Effector CD8-positive, alpha-beta T cell (primary cell): ENCODE results near the gene ZNF106.

Experiments
- DNase-seq: peaks from one replicate; lab custom pipeline; 2025; lab: John Stamatoyannopoulos, UW

ZNF106 gene

DNA sequence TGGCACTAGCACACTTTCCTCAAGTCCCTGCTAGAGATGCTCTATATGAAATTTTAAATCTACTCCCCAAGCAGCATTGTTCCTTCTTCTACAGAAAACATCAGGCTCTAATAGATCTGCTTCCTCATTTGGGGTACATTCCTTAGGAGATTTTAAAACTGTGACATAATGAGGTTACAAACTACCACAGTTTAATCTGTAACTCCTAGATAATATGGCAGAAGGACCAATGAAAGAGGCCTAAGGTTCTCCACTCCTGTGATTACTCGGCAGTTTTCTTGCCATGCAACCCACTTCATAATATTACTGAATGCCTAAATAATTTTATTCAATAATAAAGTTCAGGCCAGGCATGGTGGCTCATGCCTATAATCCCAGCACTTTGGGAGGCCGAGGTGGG, 16.1 kb downstream of the ZNF106 start:
- DNase-seq: no peak

- DNase-seq: no peak
Observed at GRCh38 chr15:42471002-42471401, 19.9 kb downstream of the ZNF106 start.

DNA sequence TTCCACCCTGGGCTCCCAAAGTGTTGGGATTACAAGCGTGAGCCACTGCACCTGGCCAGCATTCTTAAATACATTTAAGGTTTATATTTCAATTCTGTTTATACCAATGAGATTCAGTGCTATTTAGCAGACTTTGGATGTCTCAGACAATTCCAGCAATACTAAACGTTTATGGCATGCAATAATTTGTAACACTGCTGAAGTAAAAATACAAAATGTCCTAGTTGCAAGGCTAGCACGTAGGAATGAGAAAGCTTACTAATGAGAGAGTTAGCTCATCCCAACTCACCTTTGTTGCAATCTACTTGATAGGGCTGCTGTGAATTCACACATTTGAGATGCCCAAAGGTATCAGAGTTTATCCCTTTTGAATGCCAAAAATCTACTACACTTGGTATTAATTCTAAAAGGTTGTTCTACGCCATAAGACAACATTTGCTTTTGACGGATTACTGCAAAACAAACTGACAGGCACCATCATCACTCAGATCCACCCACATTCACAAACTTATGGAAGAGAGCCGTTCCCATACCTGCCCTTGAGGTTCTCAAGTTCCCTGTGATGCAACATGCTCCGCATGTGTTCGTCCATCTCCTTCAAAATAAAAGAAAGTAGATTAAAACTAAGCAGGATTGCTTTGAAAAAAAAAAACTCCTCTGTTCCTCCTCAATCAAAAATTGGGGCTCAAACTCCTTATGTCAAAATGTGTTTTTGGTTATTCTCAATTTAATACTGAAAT, 25.3 kb downstream of the ZNF106 start:
- no peak for DNase-seq

- no peak for DNase-seq
Observed at GRCh38 chr15:42461261-42461660, 29.7 kb downstream of the ZNF106 start.

DNA sequence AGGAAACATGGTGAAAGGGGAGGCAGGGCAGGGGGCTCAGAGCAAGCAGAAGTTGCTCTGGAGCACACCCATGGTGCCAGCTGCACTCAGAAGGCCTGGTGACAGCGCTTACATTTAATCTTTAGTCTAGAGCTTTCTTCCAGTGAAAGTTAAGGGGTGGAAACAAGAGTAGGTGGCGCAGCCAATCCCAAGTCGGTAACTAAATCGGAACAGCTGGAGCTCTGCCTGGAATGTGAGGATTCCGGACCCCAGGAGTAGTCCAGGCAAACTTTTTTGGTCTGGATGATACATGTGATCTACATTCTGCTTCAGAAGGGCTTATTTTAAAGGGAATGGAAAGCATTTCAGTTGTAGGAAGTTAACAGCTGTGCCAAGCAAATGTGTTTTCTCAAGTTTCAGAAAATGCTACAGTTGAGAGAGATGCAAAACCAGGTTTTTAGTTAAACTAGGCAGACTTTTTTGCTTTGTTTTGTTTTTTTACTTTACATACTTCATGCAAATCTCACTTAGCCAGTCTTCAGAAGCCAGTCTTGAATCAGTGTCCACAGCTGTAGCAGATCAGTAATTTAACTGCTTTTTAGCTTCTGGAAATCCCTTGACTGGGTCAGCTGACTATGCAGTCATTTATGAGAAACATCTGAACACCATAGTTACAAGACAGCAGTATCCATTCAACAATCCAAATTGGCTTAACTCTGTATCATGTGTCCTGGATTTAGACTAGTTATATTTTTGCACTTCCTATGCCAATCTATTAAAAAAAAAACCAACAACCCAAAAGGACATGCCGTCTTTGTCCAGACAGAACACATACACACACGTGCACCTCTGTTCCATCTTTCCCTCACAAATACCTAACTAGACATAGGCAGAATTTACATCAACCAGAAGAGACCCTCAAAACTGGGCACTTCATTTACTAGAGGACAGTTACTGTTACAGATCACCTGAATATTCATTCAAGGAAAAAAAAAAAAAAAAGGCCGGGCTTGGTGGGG, 33.2 kb downstream of the ZNF106 start:
- no peak for DNase-seq

DNA sequence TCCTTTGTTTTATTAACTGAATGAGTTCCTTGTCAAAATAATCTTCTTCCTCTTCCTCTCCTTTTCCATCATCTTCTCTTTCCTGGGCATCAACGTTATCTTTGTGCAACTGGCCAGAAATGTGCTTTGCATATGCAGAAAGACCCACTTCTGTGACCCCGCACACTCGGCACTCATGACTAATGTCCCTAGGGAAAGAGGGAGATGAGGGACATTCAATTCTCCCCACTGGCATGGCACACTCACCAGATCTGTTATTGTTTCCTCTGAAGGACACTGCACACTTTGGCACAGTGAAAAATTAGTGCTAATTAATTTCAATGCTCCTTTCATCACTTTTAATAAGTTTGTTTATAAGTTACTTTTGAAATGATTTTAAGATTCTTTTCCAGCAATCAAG, 34.0 kb downstream of the ZNF106 start:
- DNase-seq: no peak

- DNase-seq: no peak
Observed at GRCh38 chr15:42456531-42456930, 34.4 kb downstream of the ZNF106 start.

DNA sequence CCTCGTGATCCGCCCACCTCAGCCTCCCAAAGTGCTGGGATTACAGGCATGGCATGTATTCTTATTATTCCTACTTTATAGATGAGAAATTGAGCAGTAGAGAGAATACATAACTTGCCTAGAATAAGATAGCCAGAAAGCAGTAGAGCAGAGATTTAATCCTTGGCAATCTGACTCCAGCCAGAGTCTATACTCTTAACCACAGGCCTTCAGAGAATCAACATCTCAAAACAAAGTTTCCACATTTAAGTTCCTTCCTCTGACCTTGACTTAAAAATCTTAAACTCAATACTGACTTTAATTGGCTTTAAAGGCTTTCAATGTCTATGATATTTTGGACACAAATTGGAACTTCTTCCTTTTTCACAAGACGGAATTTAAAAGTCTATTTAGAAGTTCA, 37.1 kb downstream of the ZNF106 start:
- no peak for DNase-seq

DNA sequence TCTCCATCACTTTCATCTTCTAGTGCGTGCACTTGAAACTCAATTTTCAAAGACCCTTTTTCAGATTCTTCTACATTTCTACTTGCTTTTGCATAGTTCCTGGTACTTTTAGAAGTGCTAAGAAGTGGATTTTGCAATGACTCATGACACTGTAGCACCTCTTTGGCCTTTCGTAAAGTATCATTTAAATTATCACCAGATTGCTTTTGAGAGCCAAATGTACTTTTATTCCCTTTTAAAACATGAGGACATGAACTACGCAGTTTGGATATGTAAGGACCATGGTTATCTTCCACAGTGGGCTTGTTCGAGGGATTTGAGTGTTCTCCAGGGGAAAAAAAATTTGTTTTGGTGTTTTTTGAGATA, 40.5 kb downstream of the ZNF106 start:
- no peak for DNase-seq

GRCh38 chr15:42449770-42450424, 41.0 kb downstream of the ZNF106 start:
- no peak for DNase-seq

- no peak for DNase-seq
Observed at GRCh38 chr15:42448281-42448680, 42.7 kb downstream of the ZNF106 start.

DNA sequence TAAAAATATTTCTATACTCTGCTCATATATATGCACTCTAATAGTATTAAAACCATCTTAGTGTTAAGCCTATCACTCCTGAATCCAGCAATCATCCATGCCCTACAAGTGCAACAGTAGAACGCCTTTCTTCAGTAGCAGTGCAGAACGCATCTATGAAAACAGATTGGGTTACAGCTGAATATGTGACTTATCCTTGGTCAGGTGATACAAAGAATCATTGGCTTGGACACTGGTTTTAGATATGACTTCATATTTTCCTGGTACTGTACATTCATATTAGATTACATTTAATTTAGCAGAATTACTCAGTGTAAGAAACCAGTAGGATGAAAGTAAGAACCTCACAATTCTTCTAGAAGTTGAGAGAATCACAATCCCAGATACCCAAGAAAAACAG, 43.3 kb downstream of the ZNF106 start:
- DNase-seq: no peak

DNA sequence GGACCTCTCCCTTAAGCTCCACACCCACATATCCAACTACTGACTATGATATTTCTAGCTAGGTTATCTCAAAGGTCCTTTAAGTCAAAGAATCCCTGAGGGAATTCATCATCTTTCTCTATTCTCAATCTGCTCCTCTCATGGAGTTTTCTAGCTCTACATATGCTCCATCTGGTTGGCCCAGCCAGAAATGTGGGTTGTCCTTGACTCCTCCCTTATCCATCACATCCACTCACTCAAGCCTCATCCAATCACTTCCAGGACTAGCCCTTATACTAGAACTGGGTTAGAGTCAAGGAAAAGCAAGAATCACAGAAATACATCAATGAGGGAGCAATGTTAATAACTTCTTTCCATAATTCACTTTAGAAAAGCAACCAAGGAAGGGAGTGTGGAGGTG, 45.4 kb downstream of the ZNF106 start:
- DNase-seq: no peak

GRCh38 chr15:42444415-42445063, 46.4 kb downstream of the ZNF106 start:
- no peak for DNase-seq

- DNase-seq: no peak
Observed at GRCh38 chr15:42427429-42428223, 63.3 kb downstream of the ZNF106 start.

- no peak for DNase-seq
Observed at GRCh38 chr15:42421376-42421775, 69.6 kb downstream of the ZNF106 start.

DNA sequence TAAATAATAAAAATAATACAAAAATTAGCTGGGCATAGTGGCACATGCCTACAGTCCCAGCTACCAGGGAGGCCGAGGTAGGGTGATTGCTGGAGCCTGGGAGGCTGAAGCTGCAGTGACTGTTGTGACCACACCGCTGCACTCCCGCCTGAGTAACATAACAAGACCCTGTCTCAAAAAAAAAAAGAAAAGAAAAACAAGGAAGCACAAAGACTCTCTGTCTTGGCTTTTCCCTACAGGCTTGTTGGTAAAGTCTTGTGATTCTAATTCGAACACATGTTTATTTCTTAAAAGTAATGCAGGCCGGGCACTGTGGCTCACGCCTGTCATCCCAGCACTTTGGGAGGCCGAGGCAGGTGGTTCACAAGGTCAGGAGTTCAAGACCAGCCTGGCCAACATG, 71.6 kb downstream of the ZNF106 start:
- DNase-seq: no peak

DNA sequence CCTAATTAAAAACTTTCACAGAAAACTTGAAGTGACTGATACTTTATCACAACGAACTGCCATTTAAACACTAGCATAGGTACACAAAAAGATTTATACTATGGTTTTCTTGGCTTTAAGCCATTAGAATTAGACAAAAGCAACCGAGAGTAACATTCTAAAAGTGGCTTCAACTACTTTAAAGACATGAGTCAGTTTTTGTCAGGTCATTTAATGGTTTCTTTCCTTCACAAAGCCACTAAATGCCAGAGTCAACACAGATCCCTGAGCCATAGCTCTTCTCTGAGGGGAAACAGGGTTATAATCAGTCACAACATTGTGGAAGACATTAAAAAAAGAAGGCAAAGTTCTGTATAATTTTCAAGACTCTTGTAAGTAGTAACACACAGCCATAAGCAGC, 77.0 kb downstream of the ZNF106 start:
- no peak for DNase-seq

GRCh38 chr15:42411884-42412283, 79.1 kb downstream of the ZNF106 start:
- no peak for DNase-seq

- DNase-seq: no peak
Observed at GRCh38 chr15:42409011-42409410, 81.9 kb downstream of the ZNF106 start.

GRCh38 chr15:42408178-42408577, 82.8 kb downstream of the ZNF106 start:
- DNase-seq: no peak
